ENCODE data around the gene MLYCD.

DNA sequence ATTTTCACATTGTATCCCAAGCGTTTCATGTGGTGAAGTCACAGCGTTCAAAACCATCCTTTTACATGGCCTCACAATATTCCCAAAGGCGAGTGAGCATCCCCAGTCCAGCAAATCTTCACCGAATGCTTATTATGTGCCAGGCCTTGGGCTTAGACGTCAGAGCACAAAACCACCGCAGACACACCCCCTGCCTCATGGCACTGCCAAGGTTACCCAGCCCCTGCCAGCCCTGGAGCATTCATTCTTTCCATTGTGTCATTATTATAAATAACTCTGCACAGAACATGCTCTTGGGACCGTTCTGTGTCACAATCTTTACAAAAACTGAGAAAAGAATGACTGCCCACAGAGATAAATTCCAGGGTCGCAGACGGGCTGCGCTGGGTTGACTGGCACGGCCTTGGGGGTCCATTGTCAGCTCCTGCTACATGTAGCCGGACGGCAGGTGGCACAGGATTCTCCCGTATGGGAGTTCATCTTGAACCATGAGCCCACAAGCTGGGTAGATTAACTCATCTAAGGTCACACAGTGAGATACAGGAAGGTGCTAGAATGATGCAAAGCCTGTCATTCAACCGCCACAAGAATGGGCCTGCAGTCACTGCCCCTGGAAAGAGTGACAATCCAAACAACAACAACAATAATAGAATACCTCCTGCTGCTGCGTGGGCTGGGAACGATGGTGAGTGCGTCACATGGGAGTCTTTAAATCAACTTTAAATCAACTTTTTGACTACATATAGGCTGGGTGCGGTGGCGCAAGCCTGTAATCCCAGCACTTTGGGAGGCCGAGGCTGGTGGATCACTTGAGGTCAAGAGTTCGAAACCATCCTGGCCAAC, 64.6 kb downstream of the MLYCD start:
- TF ChIP-seq, protein P1, sequence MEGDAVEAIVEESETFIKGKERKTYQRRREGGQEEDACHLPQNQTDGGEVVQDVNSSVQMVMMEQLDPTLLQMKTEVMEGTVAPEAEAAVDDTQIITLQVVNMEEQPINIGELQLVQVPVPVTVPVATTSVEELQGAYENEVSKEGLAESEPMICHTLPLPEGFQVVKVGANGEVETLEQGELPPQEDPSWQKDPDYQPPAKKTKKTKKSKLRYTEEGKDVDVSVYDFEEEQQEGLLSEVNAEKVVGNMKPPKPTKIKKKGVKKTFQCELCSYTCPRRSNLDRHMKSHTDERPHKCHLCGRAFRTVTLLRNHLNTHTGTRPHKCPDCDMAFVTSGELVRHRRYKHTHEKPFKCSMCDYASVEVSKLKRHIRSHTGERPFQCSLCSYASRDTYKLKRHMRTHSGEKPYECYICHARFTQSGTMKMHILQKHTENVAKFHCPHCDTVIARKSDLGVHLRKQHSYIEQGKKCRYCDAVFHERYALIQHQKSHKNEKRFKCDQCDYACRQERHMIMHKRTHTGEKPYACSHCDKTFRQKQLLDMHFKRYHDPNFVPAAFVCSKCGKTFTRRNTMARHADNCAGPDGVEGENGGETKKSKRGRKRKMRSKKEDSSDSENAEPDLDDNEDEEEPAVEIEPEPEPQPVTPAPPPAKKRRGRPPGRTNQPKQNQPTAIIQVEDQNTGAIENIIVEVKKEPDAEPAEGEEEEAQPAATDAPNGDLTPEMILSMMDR (conservative IDR thresholded peaks at IDR 0.05; ENCODE audit: low read depth in 2 of 2) = no peak
- TF ChIP-seq POLR2AphosphoS5 (IDR thresholded peaks at IDR 0.05; ENCODE audit: low read depth) = no peak
- TF ChIP-seq EZH2phosphoT487 (IDR thresholded peaks at IDR 0.05; ENCODE audit: unreplicated experiment) = no peak
- TF ChIP-seq EZH2 (IDR thresholded peaks at IDR 0.05; ENCODE audit: low read depth, unreplicated experiment) = no peak
- no peak for TF ChIP-seq CREB1 (CRISPR knock-in tag; IDR thresholded peaks at IDR 0.05; ENCODE audit: low read depth)
- TF ChIP-seq, protein P2, sequence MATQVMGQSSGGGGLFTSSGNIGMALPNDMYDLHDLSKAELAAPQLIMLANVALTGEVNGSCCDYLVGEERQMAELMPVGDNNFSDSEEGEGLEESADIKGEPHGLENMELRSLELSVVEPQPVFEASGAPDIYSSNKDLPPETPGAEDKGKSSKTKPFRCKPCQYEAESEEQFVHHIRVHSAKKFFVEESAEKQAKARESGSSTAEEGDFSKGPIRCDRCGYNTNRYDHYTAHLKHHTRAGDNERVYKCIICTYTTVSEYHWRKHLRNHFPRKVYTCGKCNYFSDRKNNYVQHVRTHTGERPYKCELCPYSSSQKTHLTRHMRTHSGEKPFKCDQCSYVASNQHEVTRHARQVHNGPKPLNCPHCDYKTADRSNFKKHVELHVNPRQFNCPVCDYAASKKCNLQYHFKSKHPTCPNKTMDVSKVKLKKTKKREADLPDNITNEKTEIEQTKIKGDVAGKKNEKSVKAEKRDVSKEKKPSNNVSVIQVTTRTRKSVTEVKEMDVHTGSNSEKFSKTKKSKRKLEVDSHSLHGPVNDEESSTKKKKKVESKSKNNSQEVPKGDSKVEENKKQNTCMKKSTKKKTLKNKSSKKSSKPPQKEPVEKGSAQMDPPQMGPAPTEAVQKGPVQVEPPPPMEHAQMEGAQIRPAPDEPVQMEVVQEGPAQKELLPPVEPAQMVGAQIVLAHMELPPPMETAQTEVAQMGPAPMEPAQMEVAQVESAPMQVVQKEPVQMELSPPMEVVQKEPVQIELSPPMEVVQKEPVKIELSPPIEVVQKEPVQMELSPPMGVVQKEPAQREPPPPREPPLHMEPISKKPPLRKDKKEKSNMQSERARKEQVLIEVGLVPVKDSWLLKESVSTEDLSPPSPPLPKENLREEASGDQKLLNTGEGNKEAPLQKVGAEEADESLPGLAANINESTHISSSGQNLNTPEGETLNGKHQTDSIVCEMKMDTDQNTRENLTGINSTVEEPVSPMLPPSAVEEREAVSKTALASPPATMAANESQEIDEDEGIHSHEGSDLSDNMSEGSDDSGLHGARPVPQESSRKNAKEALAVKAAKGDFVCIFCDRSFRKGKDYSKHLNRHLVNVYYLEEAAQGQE (IDR thresholded peaks at IDR 0.05; ENCODE audit: unreplicated experiment) = no peak
- TF ChIP-seq ZNF114 (CRISPR knock-in tag; IDR thresholded peaks at IDR 0.05) = no peak
- TF ChIP-seq, protein P3, sequence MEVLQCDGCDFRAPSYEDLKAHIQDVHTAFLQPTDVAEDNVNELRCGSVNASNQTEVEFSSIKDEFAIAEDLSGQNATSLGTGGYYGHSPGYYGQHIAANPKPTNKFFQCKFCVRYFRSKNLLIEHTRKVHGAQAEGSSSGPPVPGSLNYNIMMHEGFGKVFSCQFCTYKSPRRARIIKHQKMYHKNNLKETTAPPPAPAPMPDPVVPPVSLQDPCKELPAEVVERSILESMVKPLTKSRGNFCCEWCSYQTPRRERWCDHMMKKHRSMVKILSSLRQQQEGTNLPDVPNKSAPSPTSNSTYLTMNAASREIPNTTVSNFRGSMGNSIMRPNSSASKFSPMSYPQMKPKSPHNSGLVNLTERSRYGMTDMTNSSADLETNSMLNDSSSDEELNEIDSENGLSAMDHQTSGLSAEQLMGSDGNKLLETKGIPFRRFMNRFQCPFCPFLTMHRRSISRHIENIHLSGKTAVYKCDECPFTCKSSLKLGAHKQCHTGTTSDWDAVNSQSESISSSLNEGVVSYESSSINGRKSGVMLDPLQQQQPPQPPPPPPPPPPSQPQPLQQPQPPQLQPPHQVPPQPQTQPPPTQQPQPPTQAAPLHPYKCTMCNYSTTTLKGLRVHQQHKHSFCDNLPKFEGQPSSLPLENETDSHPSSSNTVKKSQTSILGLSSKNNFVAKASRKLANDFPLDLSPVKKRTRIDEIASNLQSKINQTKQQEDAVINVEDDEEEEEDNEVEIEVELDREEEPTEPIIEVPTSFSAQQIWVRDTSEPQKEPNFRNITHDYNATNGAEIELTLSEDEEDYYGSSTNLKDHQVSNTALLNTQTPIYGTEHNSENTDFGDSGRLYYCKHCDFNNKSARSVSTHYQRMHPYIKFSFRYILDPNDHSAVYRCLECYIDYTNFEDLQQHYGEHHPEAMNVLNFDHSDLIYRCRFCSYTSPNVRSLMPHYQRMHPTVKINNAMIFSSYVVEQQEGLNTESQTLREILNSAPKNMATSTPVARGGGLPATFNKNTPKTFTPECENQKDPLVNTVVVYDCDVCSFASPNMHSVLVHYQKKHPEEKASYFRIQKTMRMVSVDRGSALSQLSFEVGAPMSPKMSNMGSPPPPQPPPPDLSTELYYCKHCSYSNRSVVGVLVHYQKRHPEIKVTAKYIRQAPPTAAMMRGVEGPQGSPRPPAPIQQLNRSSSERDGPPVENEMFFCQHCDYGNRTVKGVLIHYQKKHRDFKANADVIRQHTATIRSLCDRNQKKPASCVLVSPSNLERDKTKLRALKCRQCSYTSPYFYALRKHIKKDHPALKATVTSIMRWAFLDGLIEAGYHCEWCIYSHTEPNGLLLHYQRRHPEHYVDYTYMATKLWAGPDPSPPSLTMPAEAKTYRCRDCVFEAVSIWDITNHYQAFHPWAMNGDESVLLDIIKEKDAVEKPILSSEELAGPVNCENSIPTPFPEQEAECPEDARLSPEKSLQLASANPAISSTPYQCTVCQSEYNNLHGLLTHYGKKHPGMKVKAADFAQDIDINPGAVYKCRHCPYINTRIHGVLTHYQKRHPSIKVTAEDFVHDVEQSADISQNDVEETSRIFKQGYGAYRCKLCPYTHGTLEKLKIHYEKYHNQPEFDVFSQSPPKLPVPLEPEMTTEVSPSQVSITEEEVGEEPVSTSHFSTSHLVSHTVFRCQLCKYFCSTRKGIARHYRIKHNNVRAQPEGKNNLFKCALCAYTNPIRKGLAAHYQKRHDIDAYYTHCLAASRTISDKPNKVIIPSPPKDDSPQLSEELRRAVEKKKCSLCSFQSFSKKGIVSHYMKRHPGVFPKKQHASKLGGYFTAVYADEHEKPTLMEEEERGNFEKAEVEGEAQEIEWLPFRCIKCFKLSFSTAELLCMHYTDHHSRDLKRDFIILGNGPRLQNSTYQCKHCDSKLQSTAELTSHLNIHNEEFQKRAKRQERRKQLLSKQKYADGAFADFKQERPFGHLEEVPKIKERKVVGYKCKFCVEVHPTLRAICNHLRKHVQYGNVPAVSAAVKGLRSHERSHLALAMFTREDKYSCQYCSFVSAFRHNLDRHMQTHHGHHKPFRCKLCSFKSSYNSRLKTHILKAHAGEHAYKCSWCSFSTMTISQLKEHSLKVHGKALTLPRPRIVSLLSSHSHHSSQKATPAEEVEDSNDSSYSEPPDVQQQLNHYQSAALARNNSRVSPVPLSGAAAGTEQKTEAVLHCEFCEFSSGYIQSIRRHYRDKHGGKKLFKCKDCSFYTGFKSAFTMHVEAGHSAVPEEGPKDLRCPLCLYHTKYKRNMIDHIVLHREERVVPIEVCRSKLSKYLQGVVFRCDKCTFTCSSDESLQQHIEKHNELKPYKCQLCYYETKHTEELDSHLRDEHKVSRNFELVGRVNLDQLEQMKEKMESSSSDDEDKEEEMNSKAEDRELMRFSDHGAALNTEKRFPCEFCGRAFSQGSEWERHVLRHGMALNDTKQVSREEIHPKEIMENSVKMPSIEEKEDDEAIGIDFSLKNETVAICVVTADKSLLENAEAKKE (CRISPR knock-in tag; IDR thresholded peaks at IDR 0.05) = no peak
- TF ChIP-seq ETS1 (IDR thresholded peaks at IDR 0.05) = no peak

Data from GM23338 (cell line).